Measurements from ENCODE around the gene DTNB. TPM values are rescaled to one million over a fixed set of nuclear protein-coding genes. Genes with fewer than 3 reads are reported as not detected.

Gene DTNB
- polyA plus RNA-seq, 1 of the 3 experiments (the other 2 are of a cell fraction) = 15.3 TPM

- H4K20me1 ChIP-seq (ENCODE audit: insufficient read depth) = peaks cover 85% of the 10 kb centered on the region
- peak overlapping the region in 1 of 2 experiments; percentile 5; a peak in 1 of 4 replicates for H3K27ac ChIP-seq (ENCODE audit: low read depth in 2 of 2, low read length in 1 of 2)
- H3K9me3 ChIP-seq = no peaks in the 10 kb centered on the region
- H3K4me1 ChIP-seq (ENCODE audit: control insufficient read depth in 1 of 2, insufficient read depth in 2 of 2, low read depth in 1 of 2, low read length in 1 of 2) = peaks cover 0 to 88% of the 10 kb centered on the region in 2 experiments; a peak in 2 of 4 replicates
- DNase-seq = no peak
- H2AFZ ChIP-seq (ENCODE audit: low read depth) = no peak overlapping the region
- no peak overlapping the region for H3K9ac ChIP-seq
- ChIA-PET CTCF (interaction anchor here (0.8 to 11.3 kb wide), 6 partner anchors 8 to 387 kb away, joined by 3 to 117 read pairs (median 4); partner anchors contain the start of gene DNMT3A), POLR2A (interaction anchor here (1.4 kb wide), 1 partner anchor 19 kb away, joined by 7 read pairs; no protein-coding TSS in a partner anchor)
- peaks cover 20% of the 10 kb centered on the region for H3K79me2 ChIP-seq (ENCODE audit: insufficient read depth)
- no peaks in the 10 kb centered on the region for H3F3A ChIP-seq (replicated peaks; ENCODE audit: insufficient read depth)
- no peaks in the 10 kb centered on the region for H3K9me2 ChIP-seq
- H3K4me3 ChIP-seq (ENCODE audit: low read depth in 2 of 2, low read length in 1 of 2) = no peak overlapping the region
- H3K36me3 ChIP-seq (replicated peaks in 1 of 2; ENCODE audit: control insufficient read depth in 1 of 2, insufficient read depth in 2 of 2, low read length in 1 of 2) = peaks cover 0 to 3% of the 10 kb centered on the region in 2 experiments
- no peak for TF ChIP-seq FOSL2 (IDR thresholded peaks at IDR 0.05; ENCODE audit: borderline replicate concordance, low read depth)
- no peak for TF ChIP-seq PBX3 (IDR thresholded peaks at IDR 0.05)
- 95% methylated on average over 4 of the region's 4 CpGs for WGBS (ENCODE audit: low lambda C conversion rate)
- no peak overlapping the region for H3K4me2 ChIP-seq
- H3K27me3 ChIP-seq (ENCODE audit: insufficient read depth) = no peaks in the 10 kb centered on the region
Measured at GRCh38 chr2:25333981-25334380, 339.4 kb downstream of the DTNB start.

GRCh38 chr2:25332571-25332970, 340.8 kb downstream of the DTNB start:
- TF ChIP-seq USF1 (IDR thresholded peaks at IDR 0.05; ENCODE audit: borderline replicate concordance, low read depth) (no peak), CHD2 (IDR thresholded peaks at IDR 0.05; ENCODE audit: low read length, partially characterized antibody) (peak; percentile 57), ELF1 (IDR thresholded peaks at IDR 0.05) (no peak), TEAD4 (IDR thresholded peaks at IDR 0.05; ENCODE audit: borderline replicate concordance, insufficient read depth) (no peak), SIN3A (IDR thresholded peaks at IDR 0.05; ENCODE audit: borderline replicate concordance, low read depth, low read length) (no peak), YY1 (IDR thresholded peaks at IDR 0.05; ENCODE audit: low read depth) (no peak), RCOR1 (IDR thresholded peaks at IDR 0.05; ENCODE audit: low read length) (0 out of 2 replicates have a peak, but pooled peaks have one; percentile 15), FOXJ3 (CRISPR knock-in tag; IDR thresholded peaks at IDR 0.05) (0 out of 2 replicates have a peak, but pooled peaks have one; percentile 18)

More at GRCh38 chr2:25332571-25332970, 340.8 kb downstream of the DTNB start:
- peaks cover 71% of the 10 kb centered on the region for H4K20me1 ChIP-seq (ENCODE audit: insufficient read depth)
- ChIA-PET POLR2A (interaction anchor here (1.7 to 1.8 kb wide), 2 partner anchors 16 to 18 kb away, joined by 6 read pairs; no protein-coding TSS in a partner anchor), CTCF (interaction anchor here (1.4 to 11.3 kb wide), 3 partner anchors 10 to 44 kb away, joined by 4 to 117 read pairs (median 14); partner anchors contain the start of gene DNMT3A)
- DNase-seq = peak; percentile 67
- H3K9me3 ChIP-seq = no peaks in the 10 kb centered on the region
- H3K27me3 ChIP-seq (ENCODE audit: insufficient read depth) = no peaks in the 10 kb centered on the region
- H3K9ac ChIP-seq = no peak overlapping the region
- H3K4me1 ChIP-seq (ENCODE audit: control insufficient read depth in 1 of 2, insufficient read depth in 2 of 2, low read depth in 1 of 2, low read length in 1 of 2) = peaks cover 0 to 74% of the 10 kb centered on the region in 2 experiments; a peak in 2 of 4 replicates
- peak overlapping the region in 1 of 2 experiments; percentile 77; a peak in 2 of 4 replicates for H3K27ac ChIP-seq (ENCODE audit: low read depth in 2 of 2, low read length in 1 of 2)
- no peaks in the 10 kb centered on the region for H3F3A ChIP-seq (replicated peaks; ENCODE audit: insufficient read depth)
- H3K36me3 ChIP-seq (replicated peaks in 1 of 2; ENCODE audit: control insufficient read depth in 1 of 2, insufficient read depth in 2 of 2, low read length in 1 of 2) = peaks cover under 1 to 3% of the 10 kb centered on the region in 2 experiments
- no peak overlapping the region for H3K4me3 ChIP-seq (ENCODE audit: low read depth in 2 of 2, low read length in 1 of 2)
- peaks cover 22% of the 10 kb centered on the region for H3K79me2 ChIP-seq (ENCODE audit: insufficient read depth)
- no peak overlapping the region for H3K4me2 ChIP-seq
- 90% methylated on average over 7 of the region's 9 CpGs for WGBS (ENCODE audit: low lambda C conversion rate)
- H3K9me2 ChIP-seq = no peaks in the 10 kb centered on the region
- no peak overlapping the region for H2AFZ ChIP-seq (ENCODE audit: low read depth)

All from SK-N-SH (cell line).